HepG2 (cell line): ENCODE results near the gene TJP1. TPM values are rescaled to one million over a fixed set of nuclear protein-coding genes. Genes with fewer than 3 reads are reported as not detected.

ENCODE experiments used
- ASH2L ChIP-seq: fragments of 300-600, 200-600 bp; sonication (generic); IDR thresholded peaks from 2 replicates; pipeline ENCODE4 v1.7.0; 2017; ENCODE audit warnings: low read depth, mild to moderate bottlenecking, moderate library complexity, mixed read lengths, low read length; ENCODE audit not compliant: insufficient read length
- FOSL1 ChIP-seq: sonication (generic); formaldehyde crosslinking; IDR thresholded peaks from 2 replicates; pipeline ENCODE4 v1.9.0; 2021; ENCODE audit warnings: missing genetic modification reagents, borderline replicate concordance
- KLF6 ChIP-seq: IDR thresholded peaks from 2 replicates; pipeline ENCODE4 v1.8.0; 2016; ENCODE audit warnings: missing biosample characterization, missing genetic modification reagents
- MYPOP ChIP-seq: sonication (generic); formaldehyde crosslinking; IDR thresholded peaks from 2 replicates; pipeline ENCODE4 v1.8.1; 2023; ENCODE audit warnings: mild to moderate bottlenecking, moderate library complexity, missing genetic modification reagents
- REL ChIP-seq: sonication (generic); formaldehyde crosslinking; conservative IDR thresholded peaks from 2 replicates; pipeline ENCODE4 v1.8.0; 2022; ENCODE audit warnings: mild to moderate bottlenecking, missing genetic modification reagents, moderate library complexity
- SAFB2 ChIP-seq: sonication (generic); formaldehyde crosslinking; IDR thresholded peaks from 2 replicates; pipeline ENCODE4 v1.5.1; 2020; ENCODE audit warnings: missing genetic modification reagents, low read depth, mild to moderate bottlenecking, borderline replicate concordance
- SALL1 ChIP-seq: sonication (generic); formaldehyde crosslinking; IDR thresholded peaks from 2 replicates; pipeline ENCODE4 v1.8.0; 2022; ENCODE audit warnings: mild to moderate bottlenecking, missing genetic modification reagents
- SMYD3 ChIP-seq: sonication (generic); formaldehyde crosslinking; IDR thresholded peaks from 2 replicates; pipeline ENCODE4 v1.8.1; 2023; ENCODE audit warnings: mild to moderate bottlenecking, missing genetic modification reagents
- THAP11 ChIP-seq: IDR thresholded peaks from 2 replicates; pipeline ENCODE4 v1.6.1; 2016; ENCODE audit warnings: missing biosample characterization, missing genetic modification reagents
- THAP7 ChIP-seq: sonication (generic); formaldehyde crosslinking; IDR thresholded peaks from 2 replicates; pipeline ENCODE4 v1.8.1; 2023; ENCODE audit warnings: mild to moderate bottlenecking, missing genetic modification reagents
- ZFY ChIP-seq: sonication (generic); formaldehyde crosslinking; IDR thresholded peaks from 2 replicates; pipeline ENCODE4 v1.4.0; 2020; ENCODE audit warnings: missing genetic modification reagents
- ZNF142 ChIP-seq: sonication (generic); formaldehyde crosslinking; IDR thresholded peaks from 2 replicates; pipeline ENCODE4 v1.4.0; 2020; ENCODE audit warnings: missing genetic modification reagents
- ZNF24 ChIP-seq: fragments of 450-650 bp; IDR thresholded peaks from 2 replicates; pipeline ENCODE4 v1.6.1; 2017; ENCODE audit warnings: antibody characterized with exemption, mild to moderate bottlenecking
- ZNF687 ChIP-seq: sonication (generic); formaldehyde crosslinking; IDR thresholded peaks from 2 replicates; pipeline ENCODE4 v1.5.1; 2020; ENCODE audit warnings: mild to moderate bottlenecking, missing genetic modification reagents, moderate library complexity
- ZNF772 ChIP-seq: sonication (generic); formaldehyde crosslinking; IDR thresholded peaks from 2 replicates; pipeline ENCODE4 v1.5.0; 2020; ENCODE audit warnings: mild to moderate bottlenecking, missing genetic modification reagents
- polyA plus RNA-seq, 8 experiments: library from polyadenylated mRNA; depleted of rRNA in 3 of 8; stranded (reverse) in 7 of 8; unstranded in 1 of 8; fragments of >200 nt; fragmentation: Illumina TruSeq in 4 of 8; extraction: Trizol in 4 of 8; gene quantifications; 2 replicates each; pipeline versions ENCODE4 v1.2.1 to v1.2.3, GENCODE V29; 2011 to 2016; ENCODE audit warnings: low read depth in 4 of 8, missing spikeins in 1 of 8, mixed read lengths in 1 of 8; ENCODE audit not compliant: insufficient read depth in 1 of 8
- total RNA-seq, 5 experiments: library from RNA; depleted of rRNA; stranded (reverse); fragments of >200 nt; fragmentation: Illumina TruSeq; extraction: Trizol; gene quantifications; 2 replicates each; pipeline ENCODE4 v1.2.3, GENCODE V29; 2016; ENCODE audit warnings: low read depth in 1 of 5

TJP1 gene
- total and polyA plus RNA-seq, 2 of the 13 experiments (the other 11 are each of a cell fraction or from before 2014, with no cell fraction given), result 25.9 to 27.1 TPM

- no peak for TF ChIP-seq KLF6
- no peak for TF ChIP-seq SMYD3 (CRISPR knock-in tag)
- TF ChIP-seq ZFY (CRISPR knock-in tag), result no peak
- TF ChIP-seq ZNF772 (CRISPR knock-in tag), result no peak
- TF ChIP-seq ZNF24, result no peak
- no peak for TF ChIP-seq ZNF142 (CRISPR knock-in tag)
- TF ChIP-seq ASH2L, result no peak
- TF ChIP-seq SAFB2 (CRISPR knock-in tag), result no peak
- TF ChIP-seq MYPOP, result no peak
- TF ChIP-seq THAP7 (CRISPR knock-in tag), result no peak
- no peak for TF ChIP-seq REL
- TF ChIP-seq FOSL1 (CRISPR knock-in tag), result no peak
- TF ChIP-seq ZNF687 (CRISPR knock-in tag), result peak; percentile 72
- no peak; the same call in 1 of the 2 replicates for TF ChIP-seq SALL1 (CRISPR knock-in tag)
- TF ChIP-seq THAP11, result no peak
Observed at GRCh38 chr15:29674661-29675533, 147.4 kb downstream of the TJP1 start (continued).
